ENCODE data around the gene P4HA1.

- no peak for TF ChIP-seq POLR2A (IDR thresholded peaks at IDR 0.05; ENCODE audit: low read depth, low read length)
- no peak for TF ChIP-seq POLR2AphosphoS5 (IDR thresholded peaks at IDR 0.05; ENCODE audit: low read depth, low read length)
- no peak for TF ChIP-seq SPI1 (IDR thresholded peaks at IDR 0.05; ENCODE audit: low read depth, low read length)
- TF ChIP-seq TAF1 (IDR thresholded peaks at IDR 0.05; ENCODE audit: low read depth, low read length) = no peak
Measured at GRCh38 chr10:73042130-73042529, 54.5 kb downstream of the P4HA1 start.
